Thoracic aorta (tissue), 2 donors: Measurements from ENCODE around the gene RASSF5. TPM values are rescaled to one million over a fixed set of nuclear protein-coding genes. Genes with fewer than 3 reads are reported as not detected.

Experiments
- ATAC-seq: fragments of 150-250 bp; one replicate; pipeline ENCODE4 v1.8.0; 2017; ENCODE audit warnings: low read depth; ENCODE audit not compliant: insufficient number of reproducible peaks, low FRiP score
- DNase-seq: peaks from one replicate; pipeline ENCODE4 v3.0.0-alpha.2; 2020; ENCODE audit warnings: low spot score
- H3K27ac ChIP-seq, 2 donors: fragments of 200-600 bp; sonication (generic); 1 replicate in 1 of 2; 2 replicates in 1 of 2; pipeline ENCODE4 v1.5.1; 2016; ENCODE audit warnings: mild to moderate bottlenecking in 2 of 2, moderate library complexity in 2 of 2
- H3K27me3 ChIP-seq: fragments of 200-600 bp; sonication (generic); replicated peaks from 2 replicates; pipeline ENCODE4 v1.6.0; 2016; ENCODE audit warnings: mild to moderate bottlenecking; ENCODE audit not compliant: insufficient read depth
- H3K36me3 ChIP-seq: fragments of 200-600 bp; sonication (generic); one replicate; pipeline ENCODE4 v1.5.1; 2016
- H3K4me1 ChIP-seq, 2 donors: fragments of 200-600 bp; sonication (generic); 1 replicate in 1 of 2; 2 replicates in 1 of 2; pipeline versions ENCODE4 v1.5.1 to v1.6.0; 2016; ENCODE audit warnings: low read depth in 2 of 2, mild to moderate bottlenecking in 1 of 2; ENCODE audit not compliant: control insufficient read depth in 1 of 2
- H3K4me3 ChIP-seq: fragments of 200-600 bp; sonication (generic); 2 replicates; pipeline ENCODE4 v1.5.1; 2016; ENCODE audit warnings: mild to moderate bottlenecking
- H3K9me3 ChIP-seq: fragments of 200-600 bp; sonication (generic); 2 replicates; pipeline ENCODE4 v1.5.1; 2016
- total RNA-seq, 2 donors: library from RNA; depleted of rRNA; stranded (reverse); fragments of >200 nt; gene quantifications; one replicate each; pipeline versions ENCODE4 v1.1.0 to v1.2.3, GENCODE V29; 2016
- TF ChIP-seq, protein P1 (sequence below): fragments of 200-600 bp; sonication (generic); IDR thresholded peaks from one replicate; pipeline ENCODE4 v1.5.1; 2019; ENCODE audit warnings: antibody characterized with exemption

RASSF5 gene
- total RNA-seq, 2 donors from 2014 or later = 21.7 to 22.8 TPM

DNA sequence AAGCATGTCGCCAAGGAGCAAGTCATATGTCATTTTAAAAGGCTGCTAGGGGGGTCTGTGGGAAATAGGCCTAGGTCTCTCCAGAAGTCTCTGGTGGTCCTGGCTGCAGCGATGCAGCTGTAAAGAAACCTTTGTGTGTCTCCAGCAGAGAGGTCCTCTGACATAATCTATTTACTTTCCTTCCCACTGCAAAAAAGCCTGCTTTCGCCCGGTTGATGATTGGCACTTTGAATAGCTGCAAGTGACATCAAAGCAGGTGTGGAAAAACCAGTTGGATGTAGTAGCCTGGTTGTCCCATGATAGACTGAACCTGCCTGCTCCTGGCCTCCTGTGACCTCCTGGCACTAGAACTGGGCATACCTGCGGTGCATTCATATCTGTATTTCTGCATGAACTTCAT, 13.8 kb downstream of the RASSF5 start:
- ATAC-seq (no peak), DNase-seq (no peak)
- no peaks in the 10 kb centered on the region for H3K27me3 ChIP-seq
- no peak overlapping the region for H3K27ac ChIP-seq
- H3K4me3 ChIP-seq = no peak overlapping the region
- TF ChIP-seq, protein P1, sequence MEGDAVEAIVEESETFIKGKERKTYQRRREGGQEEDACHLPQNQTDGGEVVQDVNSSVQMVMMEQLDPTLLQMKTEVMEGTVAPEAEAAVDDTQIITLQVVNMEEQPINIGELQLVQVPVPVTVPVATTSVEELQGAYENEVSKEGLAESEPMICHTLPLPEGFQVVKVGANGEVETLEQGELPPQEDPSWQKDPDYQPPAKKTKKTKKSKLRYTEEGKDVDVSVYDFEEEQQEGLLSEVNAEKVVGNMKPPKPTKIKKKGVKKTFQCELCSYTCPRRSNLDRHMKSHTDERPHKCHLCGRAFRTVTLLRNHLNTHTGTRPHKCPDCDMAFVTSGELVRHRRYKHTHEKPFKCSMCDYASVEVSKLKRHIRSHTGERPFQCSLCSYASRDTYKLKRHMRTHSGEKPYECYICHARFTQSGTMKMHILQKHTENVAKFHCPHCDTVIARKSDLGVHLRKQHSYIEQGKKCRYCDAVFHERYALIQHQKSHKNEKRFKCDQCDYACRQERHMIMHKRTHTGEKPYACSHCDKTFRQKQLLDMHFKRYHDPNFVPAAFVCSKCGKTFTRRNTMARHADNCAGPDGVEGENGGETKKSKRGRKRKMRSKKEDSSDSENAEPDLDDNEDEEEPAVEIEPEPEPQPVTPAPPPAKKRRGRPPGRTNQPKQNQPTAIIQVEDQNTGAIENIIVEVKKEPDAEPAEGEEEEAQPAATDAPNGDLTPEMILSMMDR = no peak
- no peaks in the 10 kb centered on the region for H3K36me3 ChIP-seq
- H3K4me1 ChIP-seq = no peaks in the 10 kb centered on the region
- no peaks in the 10 kb centered on the region for H3K9me3 ChIP-seq

DNA sequence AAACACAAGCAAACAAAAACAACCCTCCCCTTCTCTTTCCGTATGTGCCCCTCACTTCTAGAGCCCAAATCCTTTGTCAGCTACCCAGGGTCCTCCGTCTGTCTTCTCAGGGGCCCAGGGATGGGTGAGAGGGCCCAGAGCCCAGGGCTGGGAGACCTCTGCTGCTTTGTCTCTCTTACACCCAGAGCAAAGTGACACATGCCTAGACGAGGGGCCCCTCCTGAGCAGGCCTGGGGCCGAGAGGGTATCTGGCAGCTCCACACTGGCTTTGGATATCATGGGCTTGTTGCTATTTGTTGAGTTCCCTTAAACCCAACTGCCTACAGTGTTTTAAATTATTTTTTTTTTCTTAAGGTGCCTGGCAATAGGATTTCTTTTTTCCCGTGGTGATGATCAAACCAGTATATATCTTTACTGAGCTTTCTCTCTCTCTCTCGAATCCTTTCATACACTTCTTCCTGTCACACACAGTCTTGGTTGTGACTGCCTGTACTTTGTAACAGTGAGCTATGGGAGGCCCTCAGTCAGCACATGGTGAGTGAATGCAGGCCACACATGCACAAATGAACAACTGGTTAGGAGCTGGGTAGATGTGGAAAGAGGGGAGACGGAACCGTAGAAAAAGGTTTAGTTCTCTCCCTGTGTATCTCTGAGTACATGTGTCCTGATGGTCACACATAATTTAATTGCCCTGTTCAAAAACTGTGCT, 14.5 kb downstream of the RASSF5 start:
- TF ChIP-seq, protein P1 = no peak
- no peaks in the 10 kb centered on the region for H3K36me3 ChIP-seq
- no peak overlapping the region for H3K4me3 ChIP-seq
- no peaks in the 10 kb centered on the region for H3K4me1 ChIP-seq
- no peaks in the 10 kb centered on the region for H3K9me3 ChIP-seq
- ATAC-seq (no peak), DNase-seq (no peak)
- H3K27me3 ChIP-seq = no peaks in the 10 kb centered on the region
- H3K27ac ChIP-seq = no peak overlapping the region

DNA sequence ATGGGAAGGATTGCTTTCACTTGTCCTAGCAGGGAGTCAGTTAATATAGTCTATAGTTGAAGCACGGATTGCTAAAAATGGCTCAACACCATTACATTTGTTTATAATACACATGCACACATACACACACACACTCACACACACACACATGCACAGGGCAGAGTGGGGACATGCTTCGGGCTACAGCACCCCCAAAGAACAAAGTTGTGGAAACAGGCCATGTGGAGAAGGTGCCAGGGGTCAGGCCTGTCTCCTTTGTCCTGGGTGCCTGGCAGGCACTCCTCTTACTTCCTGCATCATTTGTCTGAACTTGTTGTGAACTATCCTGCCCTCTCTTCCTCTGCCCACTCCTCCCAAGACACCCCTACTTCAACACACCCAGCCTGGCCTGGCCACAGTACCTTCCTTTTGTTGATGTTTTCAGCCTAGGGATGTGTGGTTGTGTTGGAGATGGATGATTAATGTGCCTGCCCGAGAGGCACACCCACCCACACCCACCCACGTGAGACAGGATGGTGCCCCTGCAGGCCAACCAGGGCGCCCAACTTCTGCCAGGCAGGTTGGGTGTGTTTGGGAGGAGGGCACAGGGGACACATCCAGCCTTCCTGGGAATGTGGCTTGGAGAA, 17.5 kb downstream of the RASSF5 start:
- TF ChIP-seq, protein P1 = no peak
- Histone ChIP-seq H3K27me3 (no peaks in the 10 kb centered on the region), H3K36me3 (no peaks in the 10 kb centered on the region), H3K4me3 (no peak overlapping the region), H3K27ac (no peak overlapping the region), H3K9me3 (no peaks in the 10 kb centered on the region), H3K4me1 (no peaks in the 10 kb centered on the region)
- ATAC-seq = no peak
- DNase-seq = no peak

- DNase-seq (no peak), ATAC-seq (no peak)
- H3K36me3 ChIP-seq = no peaks in the 10 kb centered on the region
- no peak overlapping the region for H3K27ac ChIP-seq
- H3K9me3 ChIP-seq = no peaks in the 10 kb centered on the region
- TF ChIP-seq, protein P1 = no peak
- H3K27me3 ChIP-seq = no peaks in the 10 kb centered on the region
- no peak overlapping the region for H3K4me3 ChIP-seq
- no peaks in the 10 kb centered on the region for H3K4me1 ChIP-seq
Measured at GRCh38 chr1:206526064-206526911, 19.0 kb downstream of the RASSF5 start.

GRCh38 chr1:206529425-206529824, 22.1 kb downstream of the RASSF5 start:
- H3K4me1 ChIP-seq = no peaks in the 10 kb centered on the region
- H3K9me3 ChIP-seq = no peaks in the 10 kb centered on the region
- no peaks in the 10 kb centered on the region for H3K27me3 ChIP-seq
- no peaks in the 10 kb centered on the region for H3K36me3 ChIP-seq
- TF ChIP-seq, protein P1 = no peak
- no peak overlapping the region for H3K27ac ChIP-seq
- DNase-seq (no peak), ATAC-seq (no peak)
- no peak overlapping the region for H3K4me3 ChIP-seq
